GM18870 (cell line): ENCODE measurements around the gene ACACA.

Source experiments
- ATAC-seq: cut with Tn5 transposase; IDR thresholded peaks from one replicate; pipeline ENCODE4 v1.9.1; 2021; ENCODE audit warnings: moderate library complexity; ENCODE audit not compliant: unreplicated experiment

Gene ACACA

GRCh38 chr17:37399265-37399803 is 7.3 kb downstream of the ACACA start:
- no peak for ATAC-seq

DNA sequence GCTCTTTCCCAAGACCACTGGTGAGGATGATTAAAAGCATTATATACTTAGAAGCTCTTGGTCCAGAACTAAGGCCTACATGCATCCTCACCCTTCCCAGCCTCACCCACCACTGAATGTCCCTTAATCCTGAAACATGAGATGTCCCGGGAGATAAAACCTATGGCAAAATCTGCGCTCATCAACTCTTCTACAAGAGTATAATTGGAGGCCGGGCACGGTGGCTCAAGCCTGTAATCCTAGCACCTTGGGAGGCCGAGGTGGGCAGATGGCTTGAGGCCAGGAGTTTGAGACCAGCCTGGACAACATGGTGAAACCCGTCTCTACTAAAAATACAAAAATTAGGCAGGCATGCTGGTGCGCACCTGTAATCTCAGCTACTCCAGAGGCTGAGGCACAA is 13.3 kb downstream of the ACACA start:
- no peak for ATAC-seq

- ATAC-seq = no peak
Measured at GRCh38 chr17:37392024-37392590, 14.5 kb downstream of the ACACA start.

- ATAC-seq = no peak
Measured at GRCh38 chr17:37391146-37391545, 15.5 kb downstream of the ACACA start.

DNA sequence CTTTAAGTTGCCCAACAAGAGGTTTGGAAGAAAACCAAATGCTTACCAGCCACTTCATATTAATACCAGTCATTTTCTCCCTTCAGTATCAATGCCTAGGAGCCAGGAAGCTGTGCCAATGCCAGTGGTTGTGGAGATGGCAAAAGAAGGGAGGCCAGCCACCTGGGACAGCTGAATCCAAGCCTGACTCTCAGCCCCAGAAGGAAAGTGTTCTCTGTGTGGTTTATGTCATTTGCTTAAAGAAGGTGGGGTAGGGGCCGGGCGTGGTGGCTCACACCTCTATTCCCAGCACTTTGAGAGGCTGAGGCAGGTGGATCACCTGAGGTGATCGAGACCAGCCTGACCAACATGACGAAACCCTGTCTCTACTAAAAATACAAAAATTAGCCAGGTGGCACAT is 17.5 kb downstream of the ACACA start:
- no peak for ATAC-seq

GRCh38 chr17:37388266-37388665 is 18.4 kb downstream of the ACACA start:
- no peak for ATAC-seq

DNA sequence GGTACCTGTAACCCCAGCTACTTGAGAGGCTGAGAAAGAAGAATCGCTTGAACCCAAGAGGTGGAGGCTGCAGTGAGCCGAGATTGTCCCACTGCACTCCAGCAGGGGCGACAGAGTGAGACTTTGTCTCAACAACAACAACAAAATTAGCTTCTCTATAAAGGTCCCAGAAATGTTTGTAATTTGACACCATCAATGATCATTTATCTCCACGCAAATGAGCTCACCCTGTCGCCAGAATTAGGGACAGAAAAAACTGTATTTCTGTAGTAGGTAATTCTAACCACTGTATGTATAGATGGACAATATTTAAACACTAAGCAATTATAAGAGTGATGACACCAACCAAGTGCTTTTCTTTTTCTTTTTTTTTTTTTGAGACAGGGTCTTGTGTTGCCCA is 20.2 kb downstream of the ACACA start:
- ATAC-seq = no peak

GRCh38 chr17:37385474-37385990 is 21.1 kb downstream of the ACACA start:
- ATAC-seq = no peak

DNA sequence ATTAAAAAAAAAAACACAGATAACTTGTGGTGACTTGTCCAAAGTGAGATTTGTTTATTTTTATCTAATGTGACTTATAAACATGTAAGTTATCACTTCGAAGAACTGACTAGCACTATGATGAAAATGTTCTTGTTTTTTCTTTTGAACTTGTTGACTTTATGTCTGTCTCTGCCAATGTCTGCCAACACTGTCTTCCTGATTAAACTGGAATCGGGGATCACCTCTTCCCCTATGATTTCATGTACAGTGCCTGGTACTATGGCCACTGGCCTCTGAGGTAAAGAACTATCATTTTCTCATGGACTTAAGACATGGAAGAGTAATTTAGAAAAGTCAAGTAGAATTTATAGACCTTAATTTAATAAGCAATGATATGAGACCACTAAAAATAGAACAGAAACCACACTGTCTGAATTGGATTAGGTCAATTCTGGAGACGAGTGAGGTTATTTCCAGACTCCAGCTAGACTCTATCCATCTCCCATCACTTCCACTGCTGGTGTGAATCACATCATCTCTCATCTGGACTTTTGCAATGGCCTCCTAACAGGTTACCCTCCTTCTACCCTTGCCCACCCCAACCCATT is 22.0 kb downstream of the ACACA start:
- ATAC-seq = no peak

DNA sequence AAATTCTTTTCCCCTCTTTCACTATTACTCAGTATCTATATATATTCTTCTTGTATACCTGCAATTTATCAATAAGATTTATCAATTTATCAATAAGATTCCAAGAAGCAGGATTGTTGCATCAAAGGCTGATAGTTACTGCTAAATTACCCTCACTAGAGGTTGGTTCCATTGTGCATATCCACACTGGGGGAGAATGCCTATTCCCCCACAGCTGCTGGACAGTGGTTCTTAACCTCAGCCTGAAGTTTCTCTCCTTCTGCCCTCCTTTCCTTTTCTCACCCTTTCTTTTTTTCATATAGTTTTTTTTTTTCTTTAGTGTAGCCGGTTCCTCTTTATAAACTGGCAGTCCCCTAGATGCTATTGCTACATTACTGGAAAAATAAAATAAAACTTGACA is 24.6 kb downstream of the ACACA start:
- no peak for ATAC-seq

DNA sequence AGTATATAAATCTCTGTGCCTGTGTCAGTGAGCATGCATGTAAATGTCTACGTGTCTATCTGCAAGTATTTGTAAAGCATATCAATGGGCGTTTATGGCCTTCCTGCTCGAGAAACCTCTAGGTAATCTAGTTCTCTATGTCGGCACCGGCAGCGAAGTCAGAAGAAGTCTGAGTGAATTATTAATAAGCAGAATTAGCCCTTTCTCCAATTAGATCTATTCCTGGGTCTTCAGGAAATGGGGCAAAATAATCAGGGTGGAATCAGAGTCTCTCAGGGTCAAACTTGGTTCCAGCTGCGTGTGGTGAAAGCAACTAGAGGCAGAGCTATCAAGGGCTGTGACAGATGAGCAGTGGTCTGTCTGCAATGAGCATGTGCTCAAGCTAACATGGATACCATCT is 30.9 kb downstream of the ACACA start, which contains the start of gene C17orf78:
C17orf78 (plus strand) TSS at position 280 of the 400 bp plus-strand sequence; CDS start at position 388, 108 bp downstream.
- ATAC-seq = no peak

- no peak for ATAC-seq
Measured at GRCh38 chr17:37373530-37374159, 33.0 kb downstream of the ACACA start.

- ATAC-seq = no peak
Measured at GRCh38 chr17:37368577-37368976, 38.1 kb downstream of the ACACA start.

DNA sequence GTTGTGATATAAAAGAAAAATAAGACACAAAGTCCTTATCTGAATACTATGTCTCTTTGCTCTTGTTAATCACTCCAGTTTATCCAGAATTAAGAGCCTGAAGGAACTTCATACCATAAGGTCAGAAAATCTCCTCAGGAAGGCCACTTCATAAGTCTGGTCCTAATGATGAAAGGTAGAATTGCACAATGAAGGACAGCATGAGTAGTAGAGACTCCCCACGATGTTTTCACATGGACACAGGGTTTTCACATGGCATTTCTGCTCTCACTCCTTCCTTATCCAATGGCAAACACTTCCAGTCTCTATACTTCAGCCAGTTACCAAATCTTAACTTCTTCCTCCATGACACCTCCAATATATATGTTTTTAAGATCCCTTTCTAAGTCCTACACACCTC is 41.0 kb downstream of the ACACA start:
- no peak for ATAC-seq

DNA sequence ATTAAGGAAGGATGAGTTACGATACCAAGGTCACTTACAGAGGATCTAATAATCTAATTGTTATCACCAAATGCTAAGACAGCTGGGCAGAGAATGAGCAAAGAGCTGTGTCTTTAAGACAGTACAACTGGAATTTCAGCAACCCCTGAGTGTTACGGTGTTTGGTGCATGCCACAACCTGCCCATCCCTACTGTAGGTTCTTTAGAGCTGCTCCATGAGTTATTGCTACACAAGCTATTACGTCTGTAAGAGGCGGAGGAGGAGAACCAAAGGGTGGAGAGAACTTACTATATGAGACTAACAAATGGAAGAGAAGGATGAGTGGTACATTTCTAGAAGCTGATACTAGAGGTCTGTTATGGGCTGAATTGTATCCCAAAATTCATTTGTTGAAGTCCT is 45.1 kb downstream of the ACACA start:
- ATAC-seq = no peak

DNA sequence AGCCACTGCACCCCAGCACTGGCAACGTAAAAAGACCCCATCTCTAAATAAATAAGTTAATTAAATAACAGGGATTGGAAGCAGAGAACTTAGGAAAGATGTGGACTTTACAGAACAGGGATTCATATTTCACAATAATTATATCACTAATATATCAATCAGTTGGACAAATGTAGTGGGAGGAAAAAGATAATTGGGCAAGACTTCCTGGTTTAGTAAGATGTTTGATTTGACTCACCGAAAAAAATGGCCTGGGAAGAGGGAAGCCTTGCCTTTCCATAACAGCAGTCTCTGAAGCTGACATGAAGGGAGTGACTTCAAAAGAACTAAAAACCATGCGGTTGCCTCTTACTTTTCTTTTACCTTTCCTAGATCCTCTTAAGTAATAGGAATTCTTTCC is 46.0 kb downstream of the ACACA start:
- ATAC-seq = no peak

GRCh38 chr17:37359682-37360188 is 46.9 kb downstream of the ACACA start:
- no peak for ATAC-seq

DNA sequence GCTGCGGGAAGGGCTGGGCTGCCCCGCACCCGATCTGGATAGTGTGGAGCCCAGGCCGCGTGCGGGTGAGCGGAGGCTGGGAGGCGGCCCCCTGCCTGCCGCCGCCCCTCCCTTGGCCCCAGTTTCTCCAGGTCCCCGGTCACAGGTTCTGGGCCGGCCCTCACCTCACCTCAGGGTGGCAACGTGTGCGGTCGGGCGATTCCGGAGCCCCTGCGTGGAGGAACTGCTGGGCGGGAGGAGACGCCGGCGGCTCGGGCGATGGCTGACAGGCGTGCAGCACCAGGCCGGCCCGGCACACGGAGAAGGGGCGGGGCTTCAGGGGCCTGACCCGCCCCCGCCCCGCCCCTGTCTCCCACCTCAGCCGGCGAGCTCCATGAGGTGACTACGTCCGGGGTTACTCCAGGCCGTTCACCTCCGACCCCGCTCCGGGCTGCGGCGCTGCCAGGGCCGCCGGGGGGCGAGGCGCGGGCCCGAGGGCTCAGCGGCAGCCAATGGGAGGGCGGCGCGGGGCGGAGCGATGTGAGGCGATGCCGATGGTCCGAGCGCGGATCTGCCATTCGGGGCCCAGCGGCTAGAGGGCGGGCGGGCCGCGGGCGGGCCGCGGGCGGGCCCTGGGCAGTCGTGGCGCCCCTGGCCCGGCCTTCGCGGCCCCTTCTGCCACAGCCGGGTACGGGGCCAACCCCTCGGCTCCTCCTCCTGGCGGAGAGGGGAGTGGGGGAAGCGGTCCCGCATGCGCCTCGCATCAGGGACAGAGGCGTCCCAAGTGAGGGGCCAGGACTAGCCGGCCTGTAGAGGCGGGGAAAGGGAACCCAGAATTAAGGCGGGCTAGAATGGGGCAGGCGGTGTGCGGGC is 47.6 kb downstream of the ACACA start:
- ATAC-seq = peak; percentile 56

DNA sequence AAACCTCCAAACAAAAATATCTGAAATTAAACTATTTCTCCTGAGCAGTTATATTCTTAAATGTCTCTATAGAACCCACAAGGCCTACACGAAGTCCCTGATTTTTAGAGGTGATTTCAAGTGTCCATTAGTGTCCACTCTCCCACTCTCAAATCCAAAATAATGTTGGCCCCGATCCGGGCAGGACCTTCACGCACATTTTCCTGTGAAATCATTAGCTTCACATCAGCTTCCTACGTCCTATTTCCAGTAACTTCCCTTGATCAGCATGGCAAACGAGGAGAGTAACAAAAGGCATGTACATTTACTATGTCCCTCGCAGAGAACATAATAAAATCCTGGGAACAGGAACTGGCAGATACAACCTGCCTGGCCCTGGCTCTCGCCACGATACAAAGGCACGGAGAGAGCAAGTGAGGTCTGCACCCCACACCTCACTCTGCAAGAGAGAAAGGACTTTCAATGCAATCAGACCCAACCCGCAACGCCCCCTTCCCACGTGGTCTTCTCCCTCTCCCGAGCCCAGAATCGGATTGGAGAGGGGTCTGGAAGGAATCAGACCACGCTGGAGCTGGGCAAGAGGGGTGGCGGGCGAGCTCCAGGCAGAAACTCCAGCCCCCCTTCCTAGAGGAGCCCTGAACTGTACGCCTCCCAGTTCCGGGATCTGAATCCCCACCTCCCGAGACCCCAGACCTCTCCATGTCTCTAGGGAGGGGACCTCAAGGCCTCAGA is 48.4 kb downstream of the ACACA start:
- no peak for ATAC-seq
